Colonic mucosa (tissue), 4 donors: ENCODE measurements around the gene EVC. TPM values are rescaled to one million over a fixed set of nuclear protein-coding genes. Genes with fewer than 3 reads are reported as not detected.
"Not testable (repeated sequence)": the region's sequence is repeated elsewhere in the genome, so short reads cannot be mapped to it uniquely, and the experiment has no call there.

Experiments
- DNase-seq: peaks from one replicate; pipeline ENCODE4 v3.0.0-alpha.2; 2020
- H3K27ac ChIP-seq: fragments of 200-600 bp; one replicate; pipeline ENCODE4 v1.8.0; 2021
- H3K27me3 ChIP-seq: fragments of 200-600 bp; one replicate; pipeline ENCODE4 v1.8.0; 2021
- H3K36me3 ChIP-seq: fragments of 200-600 bp; one replicate; pipeline ENCODE4 v1.8.0; 2021
- H3K4me1 ChIP-seq: fragments of 200-600 bp; one replicate; pipeline ENCODE4 v1.8.0; 2021; ENCODE audit warnings: mild to moderate bottlenecking
- H3K4me3 ChIP-seq: fragments of 200-600 bp; one replicate; pipeline ENCODE4 v1.8.0; 2021
- H3K9ac ChIP-seq, 2 donors: one replicate each; pipeline ENCODE4 v1.7.0; 2013; ENCODE audit warnings: control low read depth in 2 of 2, low read depth in 2 of 2, low read length in 2 of 2
- H3K9me3 ChIP-seq: fragments of 200-600 bp; one replicate; pipeline ENCODE4 v1.8.0; 2021
- CTCF ChIP-seq: fragments of 200-600 bp; IDR thresholded peaks from one replicate; pipeline ENCODE4 v1.8.0; 2022; ENCODE audit warnings: antibody characterized with exemption, mild to moderate bottlenecking
- intact Hi-C: fragments of 100-400 bp; cut with DNase I; formaldehyde crosslinking; loops from one replicate; pipeline ENCODE4 v1.14.1; 2022
- total RNA-seq, 2 donors: library from RNA; stranded (reverse); fragmentation: NEBNext Ultra II Directional in 1 of 2; extraction: Animal tissue kit (Norgen Biotek cat#: 25700) in 1 of 2; gene quantifications; one replicate each; pipeline ENCODE4 v1.2.1, GENCODE V29; 2021
- donor health status: healthy.
- donor health status: DM: no; HTN: no; CAD: no.
- donor health status: DM: no; HTN: no; CAD: no.

The EVC gene
- total RNA-seq, 2 donors from 2014 or later: 1.1 to 4.1 TPM

- Histone ChIP-seq H3K4me1 (no peaks in the 10 kb centered on the region), H3K36me3 (no peaks in the 10 kb centered on the region), H3K4me3 (no peak overlapping the region), H3K9ac (no peak overlapping the region), H3K27ac (no peak overlapping the region), H3K27me3 (no peaks in the 10 kb centered on the region), H3K9me3 (no peaks in the 10 kb centered on the region)
- intact Hi-C loops: no loop called here
- no peak for DNase-seq
- no peak for TF ChIP-seq CTCF
Observed at GRCh38 chr4:5843573-5844530, 132.9 kb downstream of the EVC start.

DNA sequence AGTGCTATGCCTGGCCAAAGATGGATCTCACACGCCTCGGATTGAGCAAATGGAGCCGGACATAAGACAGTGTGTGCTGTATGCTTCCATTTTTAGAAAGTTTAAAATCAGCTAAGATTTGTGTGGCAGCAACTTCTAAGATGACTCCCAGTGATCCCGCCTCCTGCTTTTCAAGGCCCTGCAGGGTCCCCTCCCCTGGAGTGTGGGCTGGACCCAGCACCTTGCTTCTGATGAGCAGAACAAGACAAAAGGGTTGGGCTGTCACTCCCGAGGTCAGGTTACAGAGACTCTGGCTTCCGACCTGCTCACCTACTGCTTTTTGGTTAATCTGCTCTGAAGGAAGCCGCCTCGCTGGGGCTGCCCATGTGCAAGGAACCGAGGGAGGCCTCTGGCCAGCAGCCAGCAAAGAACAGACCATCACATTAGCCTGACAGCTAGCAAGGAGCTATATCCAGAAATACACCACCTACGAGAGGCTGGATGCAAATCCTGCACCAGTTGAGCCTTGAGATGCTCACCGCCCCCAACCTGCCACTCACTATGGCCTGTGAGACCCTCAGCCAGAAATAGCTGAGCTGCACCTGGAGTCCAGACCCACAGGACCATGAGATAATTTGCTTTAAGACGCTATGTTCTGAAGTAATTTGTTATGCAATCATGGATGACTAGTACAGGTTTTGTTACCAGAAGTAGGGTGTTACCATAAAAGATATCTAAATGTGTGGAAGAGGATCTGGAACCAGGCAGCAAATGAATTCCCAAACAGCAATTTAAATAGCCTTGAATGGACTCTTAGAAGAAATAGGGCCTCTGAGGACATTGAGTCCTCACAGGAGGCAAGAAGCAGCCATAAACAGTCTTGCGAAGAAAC lies 134.3 kb downstream of the EVC start:
- H3K9me3 ChIP-seq: no peaks in the 10 kb centered on the region
- no peaks in the 10 kb centered on the region for H3K27me3 ChIP-seq
- H3K4me1 ChIP-seq: no peaks in the 10 kb centered on the region
- no peaks in the 10 kb centered on the region for H3K36me3 ChIP-seq
- H3K27ac ChIP-seq: no peak overlapping the region
- no peak overlapping the region for H3K9ac ChIP-seq
- DNase-seq: no peak
- no peak overlapping the region for H3K4me3 ChIP-seq
- no peak for TF ChIP-seq CTCF
- intact Hi-C loops: no loop called here

DNA sequence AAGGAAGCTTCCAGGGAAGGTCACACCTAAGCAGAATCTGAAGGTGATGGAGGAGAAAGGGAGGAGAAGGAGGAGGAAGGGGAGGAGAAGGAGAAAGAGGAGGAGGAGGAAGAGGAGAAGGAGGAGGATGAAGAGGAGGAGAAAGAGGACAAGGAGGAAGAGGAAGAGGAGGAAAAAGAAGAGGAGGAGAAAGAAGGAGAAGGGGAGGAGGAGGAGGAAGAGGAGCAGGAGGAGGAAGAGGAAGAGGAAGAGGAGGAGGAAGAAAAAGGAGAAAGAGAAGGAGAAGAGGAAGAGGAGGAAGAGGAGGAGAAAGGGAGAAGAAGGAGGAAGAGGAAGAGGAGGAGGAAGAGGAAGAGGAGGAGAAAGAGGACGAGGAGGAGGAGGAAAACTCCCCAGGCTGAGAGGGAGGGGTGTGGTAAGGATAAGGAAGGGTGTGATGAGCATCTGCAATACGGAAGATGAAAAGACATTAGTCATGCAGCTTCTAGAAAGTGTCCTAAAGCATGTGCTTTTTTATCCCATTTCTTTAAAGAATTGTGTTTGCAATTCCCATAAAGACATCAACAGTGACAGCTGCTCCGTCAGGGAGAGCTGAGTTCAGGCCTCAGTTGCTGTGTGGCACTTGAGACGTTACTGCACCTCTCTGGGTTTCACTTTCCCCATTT lies 140.8 kb downstream of the EVC start:
- no peak overlapping the region for H3K9ac ChIP-seq
- no peak overlapping the region for H3K4me3 ChIP-seq
- no peaks in the 10 kb centered on the region for H3K4me1 ChIP-seq
- no peak overlapping the region for H3K27ac ChIP-seq
- no peaks in the 10 kb centered on the region for H3K9me3 ChIP-seq
- H3K36me3 ChIP-seq: no peaks in the 10 kb centered on the region
- no peak for DNase-seq
- no peak for TF ChIP-seq CTCF
- intact Hi-C loops: no loop called here
- H3K27me3 ChIP-seq: no peaks in the 10 kb centered on the region

DNA sequence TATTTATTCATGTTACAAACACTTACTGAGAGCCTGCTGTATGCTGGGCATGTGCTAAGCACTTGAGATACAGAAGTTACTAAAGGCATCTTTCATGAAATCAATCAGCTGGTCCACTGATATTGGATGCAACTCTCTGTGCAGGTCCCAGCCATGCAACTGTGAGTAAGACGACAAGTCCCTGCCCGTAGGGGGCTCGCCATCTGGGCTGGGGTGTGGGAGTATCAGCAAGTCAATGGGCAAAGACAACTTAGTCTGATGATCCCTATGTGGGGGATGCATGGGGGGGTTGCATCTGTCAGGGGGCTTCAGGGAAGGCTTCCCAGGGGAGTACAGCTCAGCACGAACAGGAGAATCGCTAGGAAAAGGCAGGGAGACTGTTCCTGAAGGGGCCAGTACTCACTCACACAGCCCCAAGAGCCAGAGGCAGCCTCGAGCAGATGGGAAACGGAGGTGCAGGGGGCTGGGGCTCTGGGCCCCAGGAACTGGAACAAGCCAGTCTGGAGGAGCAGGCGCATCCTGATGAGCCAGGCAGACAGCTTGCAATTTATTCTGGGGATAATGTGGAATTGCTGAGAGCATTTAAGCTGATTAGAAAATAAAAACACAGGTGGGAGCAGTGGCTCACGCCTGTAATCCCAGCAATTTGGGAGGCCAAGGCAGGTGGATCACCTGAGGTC lies 141.7 kb downstream of the EVC start:
- H3K9me3 ChIP-seq: no peaks in the 10 kb centered on the region
- DNase-seq: no peak
- H3K9ac ChIP-seq: no peak overlapping the region
- no peaks in the 10 kb centered on the region for H3K4me1 ChIP-seq
- intact Hi-C loops: no loop called here
- H3K4me3 ChIP-seq: no peak overlapping the region
- no peaks in the 10 kb centered on the region for H3K27me3 ChIP-seq
- no peak for TF ChIP-seq CTCF
- no peaks in the 10 kb centered on the region for H3K36me3 ChIP-seq
- no peak overlapping the region for H3K27ac ChIP-seq

GRCh38 chr4:5854929-5855328 lies 143.9 kb downstream of the EVC start:
- Histone ChIP-seq H3K27me3 (no peaks in the 10 kb centered on the region), H3K4me3 (no peak overlapping the region), H3K27ac (no peak overlapping the region), H3K9me3 (no peaks in the 10 kb centered on the region), H3K9ac (no peak overlapping the region), H3K36me3 (no peaks in the 10 kb centered on the region), H3K4me1 (no peaks in the 10 kb centered on the region)
- intact Hi-C loops: no loop called here
- no peak for TF ChIP-seq CTCF
- no peak for DNase-seq

DNA sequence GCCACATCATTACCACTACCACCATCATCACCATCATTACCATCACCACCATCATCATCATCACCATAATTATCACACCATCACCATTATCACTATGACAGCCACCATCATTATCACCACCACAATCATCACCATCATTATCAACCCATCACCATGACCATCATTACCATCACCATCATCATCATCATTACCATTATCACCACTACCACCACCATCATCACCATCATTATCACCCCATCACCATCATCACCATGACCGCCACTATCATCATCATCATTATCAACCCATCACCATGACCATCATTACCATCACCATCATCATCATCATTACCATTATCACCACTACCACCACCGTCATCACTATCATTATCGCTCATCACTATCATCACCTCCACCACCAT lies 145.4 kb downstream of the EVC start:
- H3K27ac ChIP-seq, H3K4me3 ChIP-seq, H3K36me3 ChIP-seq, intact Hi-C loops, H3K9me3 ChIP-seq, DNase-seq, H3K9ac ChIP-seq, H3K4me1 ChIP-seq, H3K27me3 ChIP-seq: not testable (repeated sequence)
